Activated T-cell treated with anti-CD3 and anti-CD28 coated beads, Interleukin-2, amount 50 U/mL, for 1 hour (primary cell): ENCODE measurements around the gene OTUD7B.
"Not testable (repeated sequence)": the region's sequence is repeated elsewhere in the genome, so short reads cannot be mapped to it uniquely, and the experiment has no call there.

Source experiments
- DNase-seq: peaks from one replicate; pipeline ENCODE4 v3.0.0-alpha.2; 2020

The OTUD7B gene

DNA sequence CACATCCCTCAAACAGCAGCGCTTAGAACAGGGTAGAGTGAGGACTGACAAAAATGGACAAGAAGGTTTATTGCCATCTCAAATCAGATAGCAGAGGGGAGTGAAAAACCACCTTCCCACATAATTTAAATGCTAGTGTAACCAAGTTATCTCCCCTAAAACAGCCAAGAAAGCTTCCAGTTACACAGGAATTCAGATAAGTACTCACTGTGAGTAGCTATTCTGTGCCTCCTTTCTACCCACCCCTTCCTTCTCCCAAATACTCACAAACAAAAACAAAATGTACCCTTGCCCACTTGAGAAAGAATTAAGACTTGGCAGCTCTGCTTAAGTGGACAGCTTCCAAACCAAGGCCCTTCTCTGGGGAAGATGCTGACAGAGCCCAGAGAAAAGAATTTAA lies 9.1 kb downstream of the OTUD7B start:
- DNase-seq: no peak

DNA sequence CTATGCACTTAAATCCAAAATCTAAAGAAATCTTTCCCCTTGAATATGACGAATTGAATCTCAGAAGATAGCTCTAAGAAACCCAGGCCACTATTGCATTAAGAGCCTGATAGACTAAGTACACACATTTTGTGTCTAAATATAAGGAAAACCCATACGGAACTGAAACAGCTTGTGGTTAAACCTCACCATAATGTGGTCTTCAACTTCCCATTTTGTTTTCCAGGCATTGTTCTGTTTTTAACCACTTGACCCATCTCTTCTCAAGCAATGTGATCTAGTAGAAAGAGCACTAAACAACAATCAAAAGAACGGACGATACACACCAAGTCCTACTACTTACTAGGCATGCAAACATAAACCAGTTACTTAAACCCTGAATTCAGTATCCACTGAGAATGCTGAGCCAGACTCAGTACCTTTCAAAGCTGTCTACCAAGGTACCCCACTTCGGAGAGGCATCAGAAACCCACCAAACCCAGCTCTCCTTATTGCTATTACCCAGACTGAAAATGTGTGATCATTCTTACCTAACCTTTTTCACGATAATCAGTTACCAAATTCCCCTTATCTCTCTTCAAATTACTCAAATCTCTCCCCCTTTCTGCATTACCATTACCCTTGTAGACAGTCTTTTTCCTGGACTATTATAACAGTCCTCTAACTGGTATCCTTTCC lies 12.8 kb downstream of the OTUD7B start:
- no peak for DNase-seq

DNA sequence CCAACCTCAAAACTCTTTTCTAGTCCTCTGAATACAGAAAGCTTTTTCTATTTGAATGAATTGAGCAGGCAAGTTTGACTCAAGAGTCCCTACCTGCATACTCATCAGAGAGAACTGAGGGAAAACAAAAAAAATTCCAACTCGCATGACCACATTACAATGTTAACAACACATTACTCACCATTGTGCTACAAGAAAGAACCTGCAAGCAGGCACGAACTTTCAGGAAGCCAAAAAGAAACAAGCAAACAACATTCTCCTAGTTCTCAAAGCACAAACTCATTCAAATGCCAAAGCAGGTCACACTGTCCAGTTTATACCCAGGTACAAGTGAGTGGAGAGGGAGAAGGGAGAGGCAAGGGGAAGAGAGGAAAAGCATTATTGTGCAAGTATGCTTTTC lies 14.6 kb downstream of the OTUD7B start:
- DNase-seq: no peak

DNA sequence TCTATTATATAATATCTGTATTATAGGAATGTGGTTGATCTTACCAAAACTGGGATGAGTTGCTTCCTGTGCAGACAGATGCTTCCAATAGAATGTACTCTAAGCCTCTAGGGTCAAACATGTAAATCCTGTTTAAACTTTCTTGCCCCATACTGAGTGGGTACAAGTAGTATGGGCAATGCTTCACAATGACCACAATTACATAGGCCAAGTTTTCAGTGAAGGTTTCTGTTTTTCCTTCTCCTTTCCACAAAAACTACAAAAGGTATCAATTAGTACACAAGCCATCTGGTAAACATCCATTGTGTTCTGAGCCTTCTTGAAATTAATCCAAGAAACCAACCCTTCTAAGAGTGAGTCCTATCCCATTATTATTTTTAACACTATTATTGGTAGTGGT lies 16.8 kb downstream of the OTUD7B start:
- DNase-seq: no peak

DNA sequence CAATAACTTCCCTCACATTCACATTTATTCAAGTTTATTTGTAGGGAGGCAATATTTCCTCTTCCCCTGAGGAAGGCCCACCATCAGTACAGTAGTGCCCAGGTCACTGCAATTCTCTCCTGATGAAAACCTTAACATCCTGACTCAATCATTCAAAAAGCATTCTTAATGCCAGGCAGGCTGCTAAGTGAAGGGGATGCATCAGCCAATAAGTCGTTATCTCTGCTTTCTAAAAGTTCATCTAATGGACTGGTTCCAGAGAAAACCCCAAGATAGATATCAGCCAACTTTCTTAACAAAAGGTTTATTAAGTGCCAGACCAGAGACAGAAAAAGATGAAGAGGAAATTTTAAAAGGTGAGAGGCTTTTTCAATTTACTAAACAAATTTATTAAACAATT lies 17.3 kb downstream of the OTUD7B start:
- no peak for DNase-seq

DNA sequence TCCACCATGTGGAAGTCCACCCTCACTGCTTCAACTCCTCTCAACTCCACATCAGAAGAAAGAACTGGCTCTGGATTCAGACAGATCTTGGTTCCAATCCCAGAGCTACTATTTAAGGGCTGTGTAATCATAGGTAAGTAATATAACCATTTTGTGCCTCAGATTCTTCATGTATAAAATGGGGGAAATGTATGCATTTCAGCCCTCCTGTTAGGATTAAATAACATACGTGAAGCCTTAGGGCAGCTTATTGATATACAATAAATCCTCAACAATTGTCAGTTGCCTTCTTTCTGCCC lies 23.3 kb downstream of the OTUD7B start:
- DNase-seq: no peak

DNA sequence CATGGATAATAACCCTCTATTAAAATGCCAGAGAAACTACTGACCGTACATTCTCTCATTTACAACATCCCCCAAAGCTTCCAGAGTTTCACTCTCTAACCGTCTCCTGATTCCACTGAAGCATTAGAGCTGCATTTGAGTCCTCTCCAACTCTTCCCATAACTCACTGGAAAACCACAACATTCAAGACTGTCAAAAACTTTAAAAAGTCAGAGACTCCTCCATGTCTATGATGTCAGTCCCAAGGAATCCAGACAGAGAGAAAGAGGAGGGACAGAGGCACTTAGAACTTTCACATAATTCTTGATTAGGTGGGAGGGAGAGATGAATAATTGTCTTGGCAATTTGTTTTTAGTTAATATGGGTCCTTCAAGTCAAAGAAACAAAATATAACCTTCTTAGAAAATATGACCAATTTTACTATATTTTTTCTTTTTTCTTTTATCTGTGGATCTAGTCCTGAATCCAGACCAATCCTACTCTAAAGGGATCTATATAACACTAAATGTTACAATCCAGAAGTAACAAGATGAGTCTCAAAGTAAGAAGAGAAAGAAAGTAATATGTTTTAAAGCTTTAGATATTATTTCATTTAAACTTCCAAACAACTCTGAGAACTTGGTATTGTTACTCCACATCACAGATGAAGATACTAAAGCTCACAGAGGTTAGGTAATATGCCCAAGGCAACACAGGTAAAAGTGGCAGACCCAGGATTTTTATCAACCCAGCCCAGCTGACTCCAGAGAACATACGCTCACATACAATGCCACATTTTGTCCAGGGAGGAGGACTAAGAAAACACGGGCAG lies 23.8 kb downstream of the OTUD7B start:
- DNase-seq: no peak

DNA sequence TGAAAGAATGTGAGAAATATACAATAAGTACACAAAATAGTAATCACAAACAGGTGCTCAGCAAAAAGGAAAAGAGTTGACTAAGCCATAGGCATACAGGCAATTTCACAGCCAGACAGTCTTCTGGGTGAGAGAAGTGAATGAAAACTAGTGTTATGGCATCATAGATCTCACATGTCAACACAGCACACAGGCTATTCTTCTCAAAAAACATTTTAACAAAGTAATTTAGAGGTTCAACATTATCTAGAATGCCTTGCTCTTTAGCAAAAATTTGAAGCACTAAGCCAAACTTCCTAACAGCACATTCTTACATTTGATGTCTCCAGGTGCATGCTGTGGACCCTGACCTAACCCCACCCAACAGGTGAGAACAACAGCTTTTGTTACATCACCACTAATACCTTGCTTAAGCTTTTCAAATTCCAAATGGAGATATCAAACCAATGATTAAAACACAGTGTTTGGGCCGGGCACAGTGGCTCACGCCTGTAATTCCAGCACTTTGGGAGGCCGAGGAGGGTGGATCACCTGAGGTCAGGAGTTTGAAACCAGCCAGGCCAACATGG lies 30.5 kb downstream of the OTUD7B start:
- no peak for DNase-seq

DNA sequence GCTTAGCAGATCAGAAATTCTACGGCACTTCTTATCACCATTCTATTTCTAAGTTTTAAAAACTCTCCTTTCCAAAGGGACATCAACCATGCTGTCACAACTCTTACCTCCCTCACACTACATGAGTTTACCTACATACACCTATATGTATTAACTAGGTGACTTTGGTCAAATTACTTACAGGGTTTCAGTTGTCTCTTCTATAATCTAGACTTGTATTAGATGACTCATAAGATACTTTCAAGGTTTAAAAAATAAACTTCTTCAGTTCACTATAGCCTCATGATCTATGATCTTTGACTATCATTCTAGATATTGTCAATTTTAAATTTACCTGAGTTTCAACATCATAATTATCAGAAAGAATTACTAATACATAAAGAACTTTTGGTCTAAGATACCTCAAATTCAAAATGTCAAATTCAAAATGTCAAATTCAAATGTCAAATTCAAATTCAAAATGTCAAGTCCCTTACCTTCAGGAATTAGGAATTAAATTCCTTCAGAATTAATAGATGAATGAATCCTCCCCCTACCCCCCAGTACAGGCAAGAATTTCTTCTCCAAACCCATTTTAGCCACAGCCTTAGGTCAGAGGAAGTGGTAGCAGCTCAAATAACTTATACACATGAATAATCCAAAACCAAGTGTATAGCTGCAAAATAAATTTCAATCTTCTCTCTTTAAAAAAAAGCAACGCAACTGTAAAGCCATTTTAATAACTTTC lies 31.1 kb downstream of the OTUD7B start:
- no peak for DNase-seq

DNA sequence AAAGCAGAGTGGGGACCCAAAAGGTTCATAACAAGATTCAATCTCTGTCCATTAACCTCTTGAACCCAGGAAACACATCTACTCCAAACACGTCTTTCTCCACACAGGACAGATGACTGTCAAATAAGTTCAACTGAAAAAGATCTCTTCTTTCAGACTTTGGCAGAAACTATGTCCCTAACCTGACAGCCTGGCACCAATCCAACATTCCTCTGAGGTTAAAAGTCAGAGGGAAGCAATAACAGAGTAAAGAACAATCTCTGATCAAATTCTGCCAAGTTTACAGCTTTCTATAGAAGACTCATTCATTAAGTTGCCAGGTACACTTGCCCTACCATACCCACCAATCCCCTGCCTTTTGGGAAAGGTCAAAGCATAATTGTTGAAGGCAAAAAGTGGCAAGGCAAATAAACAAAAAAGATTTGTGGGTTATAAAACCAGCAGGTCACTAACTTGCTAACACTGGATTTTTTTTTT lies 31.9 kb downstream of the OTUD7B start:
- no peak for DNase-seq

DNA sequence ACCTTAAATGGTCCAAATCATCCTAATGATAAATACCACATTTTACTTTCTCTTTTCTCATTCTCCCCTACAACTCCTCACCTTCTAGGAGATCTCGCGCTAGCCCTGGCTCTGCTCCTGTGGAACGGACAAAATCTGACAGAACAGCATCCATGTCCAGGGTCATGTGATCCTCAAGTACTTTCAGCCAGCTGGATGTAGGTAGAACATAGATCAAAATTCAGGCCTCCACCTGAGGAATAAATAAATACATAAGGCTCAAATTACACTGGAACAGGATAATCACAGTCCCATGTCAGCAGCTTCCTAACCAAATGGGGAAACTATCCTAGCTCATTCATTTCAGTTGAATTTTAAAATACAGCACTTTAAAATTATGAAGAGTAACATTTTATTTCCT lies 33.2 kb downstream of the OTUD7B start:
- DNase-seq: no peak

DNA sequence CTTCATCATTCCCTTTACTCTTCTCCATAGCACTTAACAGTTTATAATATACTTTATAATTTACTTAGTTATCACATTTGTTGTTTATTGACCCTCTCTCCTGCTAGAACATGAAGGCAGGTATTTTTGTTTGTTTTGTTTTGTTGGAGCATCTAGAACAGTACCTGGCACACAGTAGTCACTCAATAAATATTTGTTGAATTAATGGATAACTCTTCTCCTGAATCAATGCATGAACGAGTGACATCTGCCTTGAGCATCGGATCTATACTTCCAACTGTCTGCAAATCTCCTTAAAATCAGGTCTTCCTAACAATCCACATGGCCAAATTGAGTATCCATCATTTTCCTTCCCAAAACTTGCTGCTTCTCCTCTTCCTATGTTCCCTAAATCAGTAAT lies 38.0 kb downstream of the OTUD7B start:
- no peak for DNase-seq

DNA sequence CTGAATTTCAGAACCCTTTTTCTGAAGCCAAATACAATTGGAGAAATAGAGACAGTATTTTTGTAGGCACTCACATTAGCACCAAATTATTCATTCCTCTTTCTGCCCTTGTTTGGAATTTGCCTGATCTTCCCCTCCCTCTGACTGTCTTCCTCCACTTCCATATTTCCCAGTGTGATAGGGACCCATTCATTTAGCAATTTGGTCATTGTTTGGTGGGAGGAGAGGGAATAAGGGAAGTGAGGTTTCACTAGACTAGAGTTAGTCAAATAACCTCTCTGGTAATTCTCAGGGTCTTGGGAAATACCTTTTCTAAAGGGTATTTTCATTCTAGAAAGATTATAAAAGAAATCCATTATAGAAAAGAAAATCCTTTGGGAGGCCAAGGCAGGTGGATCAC lies 42.9 kb downstream of the OTUD7B start:
- DNase-seq: no peak

DNA sequence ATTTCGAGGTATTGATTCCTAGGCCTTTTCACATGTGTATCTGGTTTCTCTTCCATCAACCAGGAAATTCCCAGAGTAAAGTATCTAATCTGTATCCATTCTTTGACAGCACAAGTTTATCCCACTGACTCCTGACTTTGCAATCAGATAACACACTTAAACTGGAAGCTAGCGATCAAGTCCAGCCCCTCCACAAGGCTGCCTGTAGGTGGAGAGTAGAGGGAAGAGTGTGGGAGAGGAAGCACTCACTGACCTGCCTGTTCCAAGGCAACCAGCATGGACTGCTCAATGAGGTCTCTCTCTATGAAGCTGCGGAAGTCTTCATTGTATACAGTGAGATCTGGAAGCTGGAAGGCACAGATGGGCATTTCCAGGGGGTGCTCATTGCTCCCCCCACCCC lies 43.5 kb downstream of the OTUD7B start:
- DNase-seq: no peak

DNA sequence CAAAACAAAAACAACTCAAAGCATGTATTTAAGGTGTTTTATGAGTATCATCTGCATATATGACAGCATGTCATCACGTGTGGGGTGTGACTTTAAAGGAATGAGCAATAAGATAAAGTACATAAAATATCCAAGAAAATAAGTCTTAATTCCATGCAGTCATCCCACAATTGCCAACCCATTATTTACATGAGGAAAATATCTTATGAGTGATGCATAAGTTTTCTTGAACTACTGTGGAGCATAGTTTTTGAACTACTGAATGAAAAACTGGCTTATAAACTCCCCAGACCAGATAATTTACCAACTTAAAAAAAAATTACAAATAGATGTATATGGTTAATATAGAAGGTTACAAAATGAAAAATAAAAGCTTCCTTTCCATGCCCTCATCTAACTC lies 44.1 kb downstream of the OTUD7B start:
- no peak for DNase-seq

DNA sequence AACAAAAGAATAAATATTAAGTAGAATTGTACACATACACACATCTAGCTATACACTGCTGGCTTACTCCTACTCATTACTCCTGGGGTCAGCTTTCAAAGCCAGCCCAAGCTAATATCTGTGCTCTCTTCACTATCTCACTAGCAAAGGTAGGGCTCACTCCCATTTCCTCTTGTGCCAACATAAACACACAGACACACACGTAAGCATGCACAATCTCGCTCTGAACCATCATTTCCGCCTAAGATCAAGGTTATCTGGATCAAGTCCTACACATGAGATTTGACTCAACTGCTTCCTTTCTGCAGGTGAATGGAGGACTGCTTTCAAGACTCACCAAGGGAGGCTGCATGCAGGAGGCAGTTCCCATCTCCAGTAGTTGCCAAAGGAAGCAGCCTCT lies 45.1 kb downstream of the OTUD7B start:
- no peak for DNase-seq

DNA sequence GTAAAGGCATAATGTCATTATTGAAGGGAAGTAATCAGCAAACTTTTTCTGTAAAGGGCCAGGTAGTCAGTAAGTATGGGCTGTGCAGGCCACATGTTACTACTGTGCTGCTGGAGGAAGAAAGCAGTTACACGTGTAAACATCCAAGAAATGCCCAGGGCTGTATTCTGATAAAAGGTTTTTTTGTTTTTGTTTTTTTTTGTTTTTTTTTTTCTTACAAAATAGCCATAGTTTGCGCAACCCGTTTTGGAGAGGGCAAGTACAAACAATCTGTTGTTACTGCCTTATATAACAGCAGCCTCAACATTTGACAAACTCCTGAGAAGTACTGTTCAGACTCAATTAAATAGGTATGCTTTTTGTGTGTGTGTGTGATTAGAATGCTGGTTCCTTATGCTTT lies 47.2 kb downstream of the OTUD7B start:
- no peak for DNase-seq

DNA sequence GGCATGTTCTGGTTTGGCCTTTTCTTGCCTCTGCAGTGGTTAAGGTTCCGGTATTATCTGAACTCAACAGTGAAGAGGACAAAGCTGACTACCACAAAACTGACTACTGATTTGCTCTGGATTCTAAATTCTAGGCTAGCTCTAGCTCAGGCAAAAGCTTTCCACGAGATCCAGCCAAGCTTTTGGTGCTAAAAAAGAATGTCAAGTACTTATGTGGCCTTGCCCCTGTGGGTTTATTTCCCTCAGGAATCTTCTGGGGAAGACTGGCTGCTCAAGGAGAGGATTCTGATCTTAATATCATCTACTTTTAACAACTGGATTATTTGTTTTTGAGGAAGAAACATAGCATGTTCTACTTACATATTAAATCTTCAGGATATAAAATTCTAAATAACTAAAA lies 47.8 kb downstream of the OTUD7B start:
- DNase-seq: no peak

DNA sequence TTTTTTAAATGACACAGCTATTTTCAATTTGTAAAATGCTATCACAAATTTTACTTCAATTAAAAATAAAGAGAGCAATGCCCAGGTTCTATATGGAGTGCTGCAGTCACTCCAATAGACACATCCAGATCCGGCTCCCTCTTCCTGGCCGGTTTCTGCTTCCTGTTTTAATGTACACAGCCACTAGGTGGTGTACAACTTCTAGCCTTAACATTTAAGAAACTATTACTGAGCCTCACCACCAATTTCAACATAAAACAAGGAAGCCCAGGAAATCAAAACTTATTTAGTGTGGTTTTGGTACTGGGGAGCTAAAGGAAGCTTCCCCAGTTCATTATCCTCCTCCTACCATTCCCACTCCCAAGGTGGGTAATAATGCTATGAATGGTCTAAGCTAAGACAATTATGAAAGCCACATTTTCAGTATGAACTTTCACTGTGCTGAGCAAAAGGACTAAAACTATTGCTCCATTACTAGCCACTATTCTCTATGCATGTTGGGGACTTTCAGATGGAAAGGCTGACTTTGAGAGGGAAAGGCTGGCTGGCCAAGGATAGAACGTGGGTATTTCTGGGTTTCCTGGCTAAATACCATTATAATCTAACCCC lies 48.4 kb downstream of the OTUD7B start:
- DNase-seq: no peak

DNA sequence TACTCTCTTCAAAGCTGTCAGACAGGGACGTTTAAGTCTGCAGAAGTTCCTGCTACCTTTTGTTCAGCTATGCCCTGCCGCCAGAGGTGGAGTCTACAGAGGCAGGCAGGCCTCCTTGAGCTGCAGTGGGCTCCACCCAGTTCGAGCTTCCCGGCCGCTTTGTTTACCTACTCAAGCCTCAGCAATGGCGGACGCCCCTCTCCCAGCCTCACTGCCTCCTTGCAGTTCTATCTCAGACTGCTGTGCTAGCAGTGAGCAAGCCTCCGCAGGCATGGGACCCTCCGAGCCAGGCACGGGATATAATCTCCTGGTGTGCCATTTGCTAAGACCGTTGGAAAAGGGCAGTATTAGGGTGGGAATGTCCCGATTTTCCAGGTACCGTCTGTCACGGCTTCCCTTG lies 53.0 kb downstream of the OTUD7B start:
- not testable (repeated sequence) for DNase-seq

DNA sequence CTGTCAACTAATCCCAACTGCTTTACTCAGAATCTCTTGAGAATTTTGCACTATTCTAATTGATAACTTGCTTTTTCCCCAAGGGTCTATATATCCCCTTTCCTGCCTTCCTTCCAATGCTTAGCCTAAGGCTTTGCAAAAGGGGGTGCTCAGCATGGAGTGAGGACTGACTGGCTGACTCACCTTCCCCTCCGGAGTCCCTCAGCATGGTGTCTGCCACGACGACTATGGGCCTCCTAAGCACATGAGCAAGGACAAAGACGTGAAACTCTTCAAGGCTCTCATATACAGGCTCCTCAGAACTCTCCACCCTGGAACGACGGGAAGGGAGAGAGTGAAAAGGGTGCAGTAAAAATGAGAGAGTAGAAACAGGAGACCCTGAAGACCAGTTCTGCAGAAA lies 60.6 kb downstream of the OTUD7B start:
- DNase-seq: no peak

DNA sequence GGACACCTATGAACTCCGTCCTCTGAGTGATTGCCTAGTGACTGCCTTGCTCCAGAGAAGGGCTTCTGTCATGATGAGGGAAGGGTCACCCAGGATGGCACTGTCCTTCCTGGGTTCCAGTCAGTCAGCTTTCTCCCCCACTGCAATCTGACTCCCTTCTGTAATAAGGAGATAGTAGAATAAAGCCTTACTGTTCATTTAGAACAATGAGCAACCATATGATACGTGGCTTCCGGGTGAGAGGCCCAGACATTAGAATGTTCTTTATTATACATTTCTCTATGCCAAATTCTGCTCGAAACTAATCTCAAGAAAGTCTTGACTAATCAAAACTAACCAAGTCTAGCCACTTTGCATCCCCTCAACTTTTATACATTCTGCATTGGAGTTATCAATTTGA lies 65.3 kb downstream of the OTUD7B start:
- no peak for DNase-seq

DNA sequence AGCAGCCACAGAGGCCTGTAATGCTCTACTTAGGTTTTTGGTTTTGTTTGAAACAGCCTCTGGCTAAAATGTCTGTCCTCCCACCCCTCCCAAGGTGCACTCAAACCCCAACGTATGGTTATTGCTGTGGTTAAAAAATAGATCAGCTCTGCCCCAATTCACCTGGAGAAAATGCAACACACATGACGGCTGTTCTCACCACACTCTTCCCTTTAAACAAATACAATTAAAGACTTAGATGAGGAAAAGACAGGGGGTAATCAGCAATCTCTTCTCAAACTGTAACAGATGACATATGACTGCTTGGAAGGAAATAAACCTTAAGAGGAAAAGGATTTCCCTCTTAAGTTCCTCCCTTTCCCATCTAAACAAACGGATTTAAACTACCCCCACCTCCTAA lies 67.6 kb downstream of the OTUD7B start:
- no peak for DNase-seq
